Endothelial cell of umbilical vein (primary cell): ENCODE results near the gene PLCXD3.

Experiments
- MYC ChIP-seq: IDR thresholded peaks from one replicate; pipeline ENCODE4 v1.6.1; 2011; ENCODE audit warnings: mild to moderate bottlenecking, low read depth, low read length
- TF ChIP-seq, protein P1 (sequence below), 2 donors: IDR thresholded peaks; 1 replicate in 1 of 2; 2 replicates in 1 of 2; pipeline ENCODE4 v1.5.1; 2011; ENCODE audit warnings: low read length in 2 of 2, mild to moderate bottlenecking in 2 of 2, moderate library complexity in 2 of 2, control low read depth in 1 of 2, inconsistent platforms in 1 of 2, low read depth in 1 of 2; ENCODE audit not compliant: insufficient read depth in 1 of 2; ENCODE audit errors: extremely low read depth in 1 of 2

- TF ChIP-seq, protein P1, sequence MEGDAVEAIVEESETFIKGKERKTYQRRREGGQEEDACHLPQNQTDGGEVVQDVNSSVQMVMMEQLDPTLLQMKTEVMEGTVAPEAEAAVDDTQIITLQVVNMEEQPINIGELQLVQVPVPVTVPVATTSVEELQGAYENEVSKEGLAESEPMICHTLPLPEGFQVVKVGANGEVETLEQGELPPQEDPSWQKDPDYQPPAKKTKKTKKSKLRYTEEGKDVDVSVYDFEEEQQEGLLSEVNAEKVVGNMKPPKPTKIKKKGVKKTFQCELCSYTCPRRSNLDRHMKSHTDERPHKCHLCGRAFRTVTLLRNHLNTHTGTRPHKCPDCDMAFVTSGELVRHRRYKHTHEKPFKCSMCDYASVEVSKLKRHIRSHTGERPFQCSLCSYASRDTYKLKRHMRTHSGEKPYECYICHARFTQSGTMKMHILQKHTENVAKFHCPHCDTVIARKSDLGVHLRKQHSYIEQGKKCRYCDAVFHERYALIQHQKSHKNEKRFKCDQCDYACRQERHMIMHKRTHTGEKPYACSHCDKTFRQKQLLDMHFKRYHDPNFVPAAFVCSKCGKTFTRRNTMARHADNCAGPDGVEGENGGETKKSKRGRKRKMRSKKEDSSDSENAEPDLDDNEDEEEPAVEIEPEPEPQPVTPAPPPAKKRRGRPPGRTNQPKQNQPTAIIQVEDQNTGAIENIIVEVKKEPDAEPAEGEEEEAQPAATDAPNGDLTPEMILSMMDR (IDR thresholded peaks at IDR 0.05; ENCODE audit: extremely low read depth in 1 of 2, insufficient read depth in 1 of 2, low read depth in 1 of 2, low read length in 2 of 2) = no peak
- no peak for TF ChIP-seq MYC
Observed at GRCh38 chr5:41349846-41350245, 160.6 kb downstream of the PLCXD3 start.
